Brain microvascular endothelial cell (primary cell): ENCODE results near the gene MAML1.
A peak's percentile ranks its signal among the peaks of the same experiment; 100 is the strongest.

Experiments used
- DNase-seq: peaks from one replicate; pipeline ENCODE4 v3.0.0-alpha.2; 2020
- H3K27ac ChIP-seq: fragments of 250-450 bp; sonication (Bioruptor Pico); 2 replicates; pipeline ENCODE4 v1.5.1; 2020; ENCODE audit warnings: mild to moderate bottlenecking, moderate library complexity
- H3K27me3 ChIP-seq: fragments of 250-450 bp; sonication (Bioruptor Pico); replicated peaks from 2 replicates; pipeline ENCODE4 v1.5.1; 2020; ENCODE audit warnings: mild to moderate bottlenecking
- H3K36me3 ChIP-seq: fragments of 250-450 bp; sonication (Bioruptor Pico); replicated peaks from 2 replicates; pipeline ENCODE4 v1.5.1; 2020; ENCODE audit warnings: mild to moderate bottlenecking
- H3K4me3 ChIP-seq: 2 replicates; pipeline ENCODE4 v1.5.1; 2011; ENCODE audit warnings: low read depth, mild to moderate bottlenecking, control low read depth, low read length, moderate library complexity
- in situ Hi-C: cut with HindIII; loops from 2 replicates; pipeline ENCODE4 v1.10.0; 2017; ENCODE audit warnings: low sequenced_read_pairs, low pct_ligation_motif_present
- TF ChIP-seq, protein P1 (sequence below): IDR thresholded peaks from 2 replicates; pipeline ENCODE4 v1.5.1; 2011; ENCODE audit warnings: low read depth, mild to moderate bottlenecking, moderate library complexity, low read length, control low read depth, inconsistent platforms; ENCODE audit errors: missing control alignments

MAML1 gene

GRCh38 chr5:179800071-179800695 lies 67.6 kb downstream of the MAML1 start:
- in situ Hi-C loops = no loop called here
- H3K4me3 ChIP-seq = no peak overlapping the region
- TF ChIP-seq, protein P1, sequence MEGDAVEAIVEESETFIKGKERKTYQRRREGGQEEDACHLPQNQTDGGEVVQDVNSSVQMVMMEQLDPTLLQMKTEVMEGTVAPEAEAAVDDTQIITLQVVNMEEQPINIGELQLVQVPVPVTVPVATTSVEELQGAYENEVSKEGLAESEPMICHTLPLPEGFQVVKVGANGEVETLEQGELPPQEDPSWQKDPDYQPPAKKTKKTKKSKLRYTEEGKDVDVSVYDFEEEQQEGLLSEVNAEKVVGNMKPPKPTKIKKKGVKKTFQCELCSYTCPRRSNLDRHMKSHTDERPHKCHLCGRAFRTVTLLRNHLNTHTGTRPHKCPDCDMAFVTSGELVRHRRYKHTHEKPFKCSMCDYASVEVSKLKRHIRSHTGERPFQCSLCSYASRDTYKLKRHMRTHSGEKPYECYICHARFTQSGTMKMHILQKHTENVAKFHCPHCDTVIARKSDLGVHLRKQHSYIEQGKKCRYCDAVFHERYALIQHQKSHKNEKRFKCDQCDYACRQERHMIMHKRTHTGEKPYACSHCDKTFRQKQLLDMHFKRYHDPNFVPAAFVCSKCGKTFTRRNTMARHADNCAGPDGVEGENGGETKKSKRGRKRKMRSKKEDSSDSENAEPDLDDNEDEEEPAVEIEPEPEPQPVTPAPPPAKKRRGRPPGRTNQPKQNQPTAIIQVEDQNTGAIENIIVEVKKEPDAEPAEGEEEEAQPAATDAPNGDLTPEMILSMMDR = no peak
- no peaks in the 10 kb centered on the region for H3K27me3 ChIP-seq
- no peak overlapping the region for H3K27ac ChIP-seq
- no peak for DNase-seq
- H3K36me3 ChIP-seq = peaks cover 48% of the 10 kb centered on the region

- Histone ChIP-seq H3K27me3 (no peaks in the 10 kb centered on the region), H3K4me3 (no peak overlapping the region), H3K36me3 (peaks cover 48% of the 10 kb centered on the region), H3K27ac (no peak overlapping the region)
- no peak for DNase-seq
- in situ Hi-C loops = no loop called here
- TF ChIP-seq, protein P1 = no peak
These were observed 68.1 kb downstream of the MAML1 start for GRCh38 chr5:179800696-179801201.

DNA sequence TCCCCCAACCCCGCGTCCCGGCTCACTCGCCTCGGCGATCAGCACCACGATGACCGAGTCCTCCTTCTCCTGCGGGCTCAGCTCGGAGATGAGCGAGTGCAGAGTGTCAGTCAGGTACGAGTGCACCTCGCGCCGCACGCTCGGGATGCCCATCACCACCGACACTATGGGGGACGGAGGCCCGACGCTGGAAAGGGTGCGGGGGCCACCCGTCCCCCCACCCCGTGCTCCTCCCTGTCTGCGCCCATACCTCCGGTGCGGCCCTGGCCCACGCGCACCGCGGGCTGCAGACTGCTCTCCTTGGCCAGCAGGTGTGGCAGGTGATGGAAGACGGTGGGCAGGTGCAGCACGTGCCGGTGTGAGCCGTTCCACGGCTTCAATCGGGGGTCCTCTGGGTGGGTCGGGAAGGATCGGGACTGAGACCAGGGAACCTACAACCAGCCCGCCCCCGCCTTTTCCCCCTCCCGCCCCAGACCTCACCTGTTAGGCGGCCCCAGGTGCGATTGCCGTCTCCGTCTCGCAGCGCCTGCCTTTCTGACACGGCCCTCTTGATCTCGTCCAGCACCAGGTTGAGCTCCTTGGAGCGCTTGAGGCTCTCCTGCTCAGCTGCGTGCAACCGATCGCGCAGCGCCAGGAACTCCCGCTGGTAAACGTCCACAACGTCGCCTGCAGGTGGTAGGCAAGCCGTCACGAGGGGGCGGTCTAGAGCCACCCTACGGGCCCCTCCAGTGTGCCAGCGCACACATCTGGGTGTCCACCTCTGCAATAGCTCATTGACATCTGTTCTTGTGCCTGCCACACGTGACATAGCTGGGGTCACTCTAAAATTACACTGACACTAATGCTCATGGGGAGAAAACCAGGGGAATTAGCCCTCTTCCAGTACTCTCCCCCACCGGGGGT lies 68.9 kb downstream of the MAML1 start:
- Histone ChIP-seq H3K36me3 (peaks cover 48% of the 10 kb centered on the region), H3K27ac (no peak overlapping the region), H3K27me3 (no peaks in the 10 kb centered on the region), H3K4me3 (no peak overlapping the region)
- TF ChIP-seq, protein P1 = peak; percentile 83
- in situ Hi-C loops = no loop called here
- peak; percentile 34 for DNase-seq

DNA sequence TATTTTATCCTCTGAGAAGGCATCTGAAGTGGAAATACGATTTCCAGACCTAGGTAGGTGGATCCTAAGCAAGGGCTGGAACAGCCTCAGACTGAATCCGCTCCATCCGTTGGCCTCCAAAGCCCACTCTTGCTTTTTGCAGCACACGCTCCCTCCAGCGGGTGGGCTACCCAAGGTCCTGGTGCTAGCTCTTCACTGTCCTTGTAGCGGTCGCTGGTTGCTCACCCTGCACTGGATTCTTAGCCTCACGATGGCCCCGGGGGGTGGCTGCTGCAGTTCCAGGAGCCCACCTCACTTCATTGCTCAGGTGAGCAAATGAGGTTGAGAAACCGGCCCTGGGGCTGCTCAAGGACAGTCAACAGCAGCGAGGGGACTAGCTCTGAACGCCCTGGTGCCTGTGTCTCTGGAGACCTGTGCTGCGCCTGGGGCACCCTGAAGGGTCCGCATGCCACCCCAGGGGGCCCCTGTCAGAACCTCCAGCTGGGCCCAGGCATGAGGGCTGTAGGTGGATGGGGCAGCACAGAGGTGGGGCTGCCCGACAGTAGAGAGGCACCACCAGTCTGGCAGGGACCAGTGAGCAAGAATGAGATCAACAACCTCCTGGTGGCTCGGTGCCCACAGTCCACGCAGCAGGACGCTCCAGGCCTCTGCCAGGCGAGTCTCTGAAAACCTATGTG lies 69.7 kb downstream of the MAML1 start:
- TF ChIP-seq, protein P1 = no peak
- in situ Hi-C loops = no loop called here
- H3K27ac ChIP-seq = no peak overlapping the region
- no peak overlapping the region for H3K4me3 ChIP-seq
- peaks cover 42% of the 10 kb centered on the region for H3K36me3 ChIP-seq
- no peaks in the 10 kb centered on the region for H3K27me3 ChIP-seq
- no peak for DNase-seq

- Histone ChIP-seq H3K27me3 (no peaks in the 10 kb centered on the region), H3K27ac (no peak overlapping the region), H3K36me3 (peaks cover 35% of the 10 kb centered on the region), H3K4me3 (no peak overlapping the region)
- DNase-seq = no peak
- TF ChIP-seq, protein P1 = no peak
- in situ Hi-C loops = no loop called here
These were observed 70.4 kb downstream of the MAML1 start for GRCh38 chr5:179802950-179803562.
